Progenitor cell of endocrine pancreas (in vitro differentiated cells): ENCODE results near the gene OVOL2. TPM values are rescaled to one million over a fixed set of nuclear protein-coding genes. Genes with fewer than 3 reads are reported as not detected.

Experiments used
- DNase-seq: peaks from one replicate; pipeline ENCODE4 v3.0.0; 2021; ENCODE audit warnings: low spot score; ENCODE audit not compliant: unreplicated experiment
- H3K27ac Mint-ChIP-seq: 2 replicates; pipeline ENCODE4 v1.8.0; 2021; ENCODE audit warnings: mild to moderate bottlenecking, moderate library complexity, mixed read lengths
- H3K27me3 Mint-ChIP-seq: 2 replicates; pipeline ENCODE4 v1.8.0; 2021; ENCODE audit warnings: mixed read lengths
- H3K36me3 Mint-ChIP-seq: 2 replicates; pipeline ENCODE4 v1.8.0; 2022; ENCODE audit warnings: mixed read lengths; ENCODE audit not compliant: insufficient read depth
- H3K4me1 Mint-ChIP-seq: 2 replicates; pipeline ENCODE4 v1.8.0; 2021; ENCODE audit warnings: low read depth, mixed read lengths
- H3K4me3 Mint-ChIP-seq: 2 replicates; pipeline ENCODE4 v1.8.0; 2021; ENCODE audit warnings: low read depth, mild to moderate bottlenecking, moderate library complexity, mixed read lengths
- H3K9me3 Mint-ChIP-seq: 2 replicates; pipeline ENCODE4 v1.8.0; 2021; ENCODE audit warnings: low read depth, mixed read lengths
- CTCF ChIP-seq: fragments of 200-600 bp; sonication (generic); IDR thresholded peaks from one replicate; pipeline ENCODE4 v1.5.0; 2021; ENCODE audit warnings: antibody characterized with exemption, mild to moderate bottlenecking; ENCODE audit not compliant: unreplicated experiment
- total RNA-seq: library from RNA; stranded (reverse); gene quantifications from 2 replicates; pipeline ENCODE4 v1.2.1, GENCODE V29; 2021

OVOL2 gene
- total RNA-seq, 1 donor from 2014 or later = 5.9 TPM

- Mint-ChIP-seq H3K27me3 (no peaks in the 10 kb centered on the region), H3K9me3 (peaks cover 8% of the 10 kb centered on the region), H3K36me3 (peaks cover 9% of the 10 kb centered on the region), H3K4me1 (no peaks in the 10 kb centered on the region), H3K27ac (no peak overlapping the region), H3K4me3 (no peak overlapping the region)
- DNase-seq = no peak
- no peak for TF ChIP-seq CTCF
Observed at GRCh38 chr20:18014411-18014810, 43.3 kb downstream of the OVOL2 start.

GRCh38 chr20:18012901-18013300, 44.8 kb downstream of the OVOL2 start:
- H3K36me3 Mint-ChIP-seq = peaks cover 11% of the 10 kb centered on the region
- no peak for TF ChIP-seq CTCF
- peaks cover 8% of the 10 kb centered on the region for H3K9me3 Mint-ChIP-seq
- peaks cover 7% of the 10 kb centered on the region for H3K4me1 Mint-ChIP-seq
- H3K4me3 Mint-ChIP-seq = no peak overlapping the region
- H3K27me3 Mint-ChIP-seq = no peaks in the 10 kb centered on the region
- no peak overlapping the region for H3K27ac Mint-ChIP-seq
- DNase-seq = no peak

- Mint-ChIP-seq H3K27me3 (no peaks in the 10 kb centered on the region), H3K9me3 (peaks cover 8% of the 10 kb centered on the region), H3K4me1 (peaks cover 12% of the 10 kb centered on the region), H3K4me3 (no peak overlapping the region), H3K27ac (no peak overlapping the region), H3K36me3 (peaks cover 11% of the 10 kb centered on the region)
- TF ChIP-seq CTCF = no peak
- DNase-seq = no peak
Observed at GRCh38 chr20:18011951-18012645, 45.6 kb downstream of the OVOL2 start.

- no peak for TF ChIP-seq CTCF
- Mint-ChIP-seq H3K27me3 (no peaks in the 10 kb centered on the region), H3K4me3 (no peak overlapping the region), H3K9me3 (peaks cover 8% of the 10 kb centered on the region), H3K4me1 (peaks cover 14% of the 10 kb centered on the region), H3K27ac (no peak overlapping the region), H3K36me3 (peaks cover 11% of the 10 kb centered on the region)
- no peak for DNase-seq
Observed at GRCh38 chr20:18011482-18011881, 46.2 kb downstream of the OVOL2 start.

- H3K27ac Mint-ChIP-seq = no peak overlapping the region
Observed at GRCh38 chr20:18009116-18009515, 48.6 kb downstream of the OVOL2 start.

More at GRCh38 chr20:18009116-18009515, 48.6 kb downstream of the OVOL2 start:
- H3K4me1 Mint-ChIP-seq = peaks cover 35% of the 10 kb centered on the region
- no peak for DNase-seq
- peak overlapping the region; percentile 21 for H3K4me3 Mint-ChIP-seq
- H3K36me3 Mint-ChIP-seq = peaks cover 11% of the 10 kb centered on the region
- no peak for TF ChIP-seq CTCF
- no peaks in the 10 kb centered on the region for H3K27me3 Mint-ChIP-seq
- peaks cover 8% of the 10 kb centered on the region for H3K9me3 Mint-ChIP-seq
